Panc1 (cell line): ENCODE data around the gene RASA3. TPM values are rescaled to one million over a fixed set of nuclear protein-coding genes. Genes with fewer than 3 reads are reported as not detected.

Experiments used
- ATAC-seq: fragments of 200-7000 bp; cut with Tn5 transposase; 2 replicates; pipeline ENCODE4 v1.9.1; 2020; ENCODE audit warnings: mild to moderate bottlenecking, moderate library complexity
- BruUV-seq: library from RNA; stranded (reverse); fragments of 400-500 nt; replicated peaks from 2 replicates; lab custom pipeline; 2021; lab: Mats Ljungman, UMichigan
- CTCF ChIA-PET: fragments of 300-600 bp; sonication (Branson Sonifier 250); formaldehyde crosslinking; loops from one replicate; lab custom pipeline; 2022; ENCODE audit warnings: antibody characterized with exemption; lab: Charles Lee
- POLR2A ChIA-PET: fragments of 300-600 bp; sonication (Branson Sonifier 250); formaldehyde crosslinking; loops from one replicate; lab custom pipeline; 2022; ENCODE audit warnings: antibody characterized with exemption; lab: Charles Lee
- DNase-seq: peaks from one replicate; pipeline ENCODE4 v3.0.0-alpha.2; 2010; ENCODE audit warnings: low read depth, low spot score
- H3K27ac ChIP-seq: 2 replicates; pipeline ENCODE4 v1.5.1; 2011; ENCODE audit warnings: mild to moderate bottlenecking, low read length, inconsistent platforms
- H3K27me3 ChIP-seq: fragments of 200-500 bp; sonication (Bioruptor generic); 2 replicates; pipeline ENCODE4 v1.6.0; 2014; ENCODE audit warnings: low read length, inconsistent platforms; ENCODE audit not compliant: control insufficient read depth, insufficient read depth
- H3K36me3 ChIP-seq: fragments of 200-500 bp; sonication (Bioruptor generic); 2 replicates; pipeline ENCODE4 v1.5.1; 2014; ENCODE audit warnings: inconsistent platforms, mild to moderate bottlenecking, low read length, moderate library complexity; ENCODE audit not compliant: control insufficient read depth, insufficient read depth
- H3K4me1 ChIP-seq: 2 replicates; pipeline ENCODE4 v1.5.1; 2011; ENCODE audit warnings: inconsistent platforms, mild to moderate bottlenecking, low read length, moderate library complexity; ENCODE audit not compliant: control insufficient read depth, insufficient read depth
- H3K4me3 ChIP-seq, 2 experiments: 2 replicates each; pipeline ENCODE4 v1.5.1; 2011 to 2012; ENCODE audit warnings: low read depth in 2 of 2, low read length in 2 of 2, mild to moderate bottlenecking in 2 of 2, inconsistent platforms in 1 of 2, moderate library complexity in 1 of 2
- H3K9me3 ChIP-seq: fragments of 200-500 bp; sonication (Bioruptor generic); 2 replicates; pipeline ENCODE4 v1.5.1; 2014; ENCODE audit warnings: low read depth, mild to moderate bottlenecking, inconsistent platforms, low read length, moderate library complexity; ENCODE audit not compliant: control insufficient read depth, insufficient read depth
- POLR2AphosphoS5 ChIP-seq: IDR thresholded peaks from 2 replicates; pipeline ENCODE4 v1.6.1; 2012; ENCODE audit warnings: mild to moderate bottlenecking, low read depth, low read length, moderate library complexity
- SIN3A ChIP-seq: IDR thresholded peaks from 2 replicates; pipeline ENCODE4 v1.6.1; 2012; ENCODE audit warnings: low read depth, mild to moderate bottlenecking, low read length, moderate library complexity, borderline replicate concordance; ENCODE audit not compliant: insufficient read depth
- TCF7L2 ChIP-seq: IDR thresholded peaks from 2 replicates; pipeline ENCODE4 v1.6.1; 2011; ENCODE audit warnings: mild to moderate bottlenecking, low read depth, low read length, inconsistent platforms
- in situ Hi-C: cut with HindIII; loops from 2 replicates; pipeline ENCODE4 v1.10.0; 2016; ENCODE audit warnings: low sequenced_read_pairs, low pct_unique_long_range_greater_than_20kb
- intact Hi-C: fragments of 100-400 bp; cut with micrococcal nuclease; formaldehyde crosslinking; loops from one replicate; pipeline ENCODE4 v1.10.0; 2022; ENCODE audit not compliant: unreplicated experiment
- total RNA-seq: library from RNA; stranded (reverse); gene quantifications from one replicate; pipeline ENCODE4 v1.2.1, GENCODE V29; 2021; ENCODE audit not compliant: unreplicated experiment
- TF ChIP-seq, protein P1 (sequence below), 2 experiments: IDR thresholded peaks; 2 replicates each; pipeline ENCODE4 v1.6.1; 2011 to 2012; ENCODE audit warnings: low read depth in 2 of 2, control low read depth in 1 of 2, low read length in 1 of 2, mild to moderate bottlenecking in 1 of 2, moderate library complexity in 1 of 2; ENCODE audit not compliant: insufficient read depth in 1 of 2
- TF ChIP-seq, protein P2 (sequence below): fragments of 450-650 bp; IDR thresholded peaks from 2 replicates; pipeline ENCODE4 v1.5.1; 2017; ENCODE audit warnings: mild to moderate bottlenecking

The RASA3 gene
- total RNA-seq, 1 experiment from 2014 or later = 33.7 TPM

DNA sequence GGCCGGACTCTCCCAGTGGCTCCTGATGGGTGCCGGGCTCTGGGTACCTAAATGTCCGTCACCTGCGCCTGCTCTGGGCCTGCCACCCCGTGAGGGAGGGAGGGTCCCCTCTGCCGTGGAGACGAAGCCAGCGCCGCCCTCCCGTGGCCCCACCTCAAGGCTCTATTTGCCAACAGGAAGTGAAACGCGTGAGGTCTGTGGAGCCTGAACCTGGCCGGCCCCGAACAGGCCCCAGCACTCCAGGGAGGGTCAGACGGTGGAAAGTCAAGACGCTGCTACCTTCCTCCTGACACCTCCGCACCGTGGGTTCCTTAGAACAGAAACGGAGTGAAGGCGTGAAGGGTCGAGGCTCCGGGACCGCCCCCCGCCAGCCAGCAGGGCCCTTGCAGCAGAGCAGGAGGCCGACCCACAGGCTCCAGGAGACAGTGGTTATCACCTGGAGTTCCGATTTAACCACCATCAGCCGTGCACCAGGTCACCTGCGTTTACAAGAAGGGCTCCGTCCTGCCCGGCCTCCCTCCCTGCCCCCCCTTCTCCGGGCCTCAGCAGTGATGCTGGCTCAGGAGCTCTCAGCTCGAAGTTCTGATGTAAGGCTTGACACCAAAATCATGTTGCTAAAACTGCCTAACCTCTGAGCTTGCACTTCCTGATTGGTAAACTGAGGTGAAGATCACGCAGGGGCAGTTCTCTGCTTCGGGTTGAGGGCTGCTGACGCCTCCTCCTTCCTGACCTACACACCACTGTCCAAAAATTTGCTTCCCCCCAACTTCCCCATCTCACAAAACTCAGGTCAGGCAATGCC lies 107.6 kb downstream of the RASA3 start:
- TF ChIP-seq POLR2AphosphoS5 = no peak
- TF ChIP-seq TCF7L2 = no peak
- no peak for TF ChIP-seq SIN3A
- TF ChIP-seq, protein P1, sequence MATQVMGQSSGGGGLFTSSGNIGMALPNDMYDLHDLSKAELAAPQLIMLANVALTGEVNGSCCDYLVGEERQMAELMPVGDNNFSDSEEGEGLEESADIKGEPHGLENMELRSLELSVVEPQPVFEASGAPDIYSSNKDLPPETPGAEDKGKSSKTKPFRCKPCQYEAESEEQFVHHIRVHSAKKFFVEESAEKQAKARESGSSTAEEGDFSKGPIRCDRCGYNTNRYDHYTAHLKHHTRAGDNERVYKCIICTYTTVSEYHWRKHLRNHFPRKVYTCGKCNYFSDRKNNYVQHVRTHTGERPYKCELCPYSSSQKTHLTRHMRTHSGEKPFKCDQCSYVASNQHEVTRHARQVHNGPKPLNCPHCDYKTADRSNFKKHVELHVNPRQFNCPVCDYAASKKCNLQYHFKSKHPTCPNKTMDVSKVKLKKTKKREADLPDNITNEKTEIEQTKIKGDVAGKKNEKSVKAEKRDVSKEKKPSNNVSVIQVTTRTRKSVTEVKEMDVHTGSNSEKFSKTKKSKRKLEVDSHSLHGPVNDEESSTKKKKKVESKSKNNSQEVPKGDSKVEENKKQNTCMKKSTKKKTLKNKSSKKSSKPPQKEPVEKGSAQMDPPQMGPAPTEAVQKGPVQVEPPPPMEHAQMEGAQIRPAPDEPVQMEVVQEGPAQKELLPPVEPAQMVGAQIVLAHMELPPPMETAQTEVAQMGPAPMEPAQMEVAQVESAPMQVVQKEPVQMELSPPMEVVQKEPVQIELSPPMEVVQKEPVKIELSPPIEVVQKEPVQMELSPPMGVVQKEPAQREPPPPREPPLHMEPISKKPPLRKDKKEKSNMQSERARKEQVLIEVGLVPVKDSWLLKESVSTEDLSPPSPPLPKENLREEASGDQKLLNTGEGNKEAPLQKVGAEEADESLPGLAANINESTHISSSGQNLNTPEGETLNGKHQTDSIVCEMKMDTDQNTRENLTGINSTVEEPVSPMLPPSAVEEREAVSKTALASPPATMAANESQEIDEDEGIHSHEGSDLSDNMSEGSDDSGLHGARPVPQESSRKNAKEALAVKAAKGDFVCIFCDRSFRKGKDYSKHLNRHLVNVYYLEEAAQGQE (IDR thresholded peaks at IDR 0.05; ENCODE audit: insufficient read depth in 1 of 2, low read depth in 2 of 2, low read length in 1 of 2) = no peak
- TF ChIP-seq, protein P2, sequence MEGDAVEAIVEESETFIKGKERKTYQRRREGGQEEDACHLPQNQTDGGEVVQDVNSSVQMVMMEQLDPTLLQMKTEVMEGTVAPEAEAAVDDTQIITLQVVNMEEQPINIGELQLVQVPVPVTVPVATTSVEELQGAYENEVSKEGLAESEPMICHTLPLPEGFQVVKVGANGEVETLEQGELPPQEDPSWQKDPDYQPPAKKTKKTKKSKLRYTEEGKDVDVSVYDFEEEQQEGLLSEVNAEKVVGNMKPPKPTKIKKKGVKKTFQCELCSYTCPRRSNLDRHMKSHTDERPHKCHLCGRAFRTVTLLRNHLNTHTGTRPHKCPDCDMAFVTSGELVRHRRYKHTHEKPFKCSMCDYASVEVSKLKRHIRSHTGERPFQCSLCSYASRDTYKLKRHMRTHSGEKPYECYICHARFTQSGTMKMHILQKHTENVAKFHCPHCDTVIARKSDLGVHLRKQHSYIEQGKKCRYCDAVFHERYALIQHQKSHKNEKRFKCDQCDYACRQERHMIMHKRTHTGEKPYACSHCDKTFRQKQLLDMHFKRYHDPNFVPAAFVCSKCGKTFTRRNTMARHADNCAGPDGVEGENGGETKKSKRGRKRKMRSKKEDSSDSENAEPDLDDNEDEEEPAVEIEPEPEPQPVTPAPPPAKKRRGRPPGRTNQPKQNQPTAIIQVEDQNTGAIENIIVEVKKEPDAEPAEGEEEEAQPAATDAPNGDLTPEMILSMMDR = no peak

DNA sequence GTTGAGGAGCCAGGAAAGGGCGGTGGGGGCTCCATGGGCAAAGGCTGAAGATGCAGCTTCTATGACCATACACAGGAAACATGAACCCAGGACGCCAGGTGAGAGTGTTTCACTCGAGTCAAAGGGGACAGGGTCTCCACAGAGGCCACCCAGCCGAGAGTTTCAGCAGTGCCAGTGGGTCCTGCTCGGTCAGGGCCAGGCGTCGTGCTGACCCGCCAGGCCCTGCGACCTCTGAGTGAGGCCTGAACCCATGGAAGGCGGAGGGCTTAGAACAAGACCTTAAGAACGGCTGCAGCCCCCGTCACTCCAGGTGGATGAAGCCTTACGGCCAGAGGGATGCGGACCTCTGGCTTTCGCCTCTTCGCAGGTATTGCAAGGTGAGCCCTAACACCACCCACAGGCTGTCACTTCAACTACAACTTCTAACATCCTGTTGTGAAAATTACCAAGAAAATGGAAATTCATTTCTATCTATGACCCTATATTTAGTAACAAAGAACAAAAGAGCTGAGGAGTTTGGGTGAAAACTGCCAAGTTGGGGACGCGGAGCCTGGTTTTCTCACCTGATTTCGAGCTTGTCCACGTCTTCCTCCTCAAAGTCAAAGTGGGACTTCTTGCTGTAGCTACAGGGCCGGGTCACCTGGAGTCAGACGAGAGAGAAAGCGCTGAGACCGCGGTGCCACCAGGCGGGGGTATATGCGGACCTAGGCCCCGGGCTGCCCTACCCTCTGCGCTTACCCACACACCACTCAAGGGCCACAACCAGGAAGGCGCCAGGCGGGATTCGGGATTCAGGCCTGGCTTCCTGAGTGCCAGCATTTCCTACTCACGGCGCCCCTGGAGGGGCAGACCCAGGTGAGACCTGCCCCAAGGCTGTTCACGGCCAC lies 108.5 kb downstream of the RASA3 start:
- no peak overlapping the region for H3K4me3 ChIP-seq
- POLR2A ChIA-PET = no interaction called here
- H3K9me3 ChIP-seq = no peaks in the 10 kb centered on the region
- no peak for DNase-seq
- peaks cover 5% of the 10 kb centered on the region; the same call in 1 of the 2 replicates for H3K36me3 ChIP-seq
- no peaks in the 10 kb centered on the region for H3K27me3 ChIP-seq
- no peak for ATAC-seq
- intact Hi-C loops (no loop called here), in situ Hi-C loops (no loop called here)
- H3K27ac ChIP-seq = no peak overlapping the region
- CTCF ChIA-PET = no interaction called here
- no TSS peak for BruUV-seq
- H3K4me1 ChIP-seq = no peaks in the 10 kb centered on the region
- TF ChIP-seq POLR2AphosphoS5 (no peak), TCF7L2 (no peak), SIN3A (no peak)
- TF ChIP-seq, protein P2 = no peak
- TF ChIP-seq, protein P1 (IDR thresholded peaks at IDR 0.05; ENCODE audit: insufficient read depth in 1 of 2, low read depth in 2 of 2, low read length in 1 of 2) = no peak

More for the DNA sequence above, 107.6 kb downstream of the RASA3 start:
- DNase-seq = no peak
- no peak for ATAC-seq
- Histone ChIP-seq H3K4me3 (no peak overlapping the region), H3K27ac (no peak overlapping the region), H3K27me3 (no peaks in the 10 kb centered on the region), H3K36me3 (peaks cover 5% of the 10 kb centered on the region; the same call in 1 of the 2 replicates), H3K4me1 (no peaks in the 10 kb centered on the region), H3K9me3 (no peaks in the 10 kb centered on the region)
- in situ Hi-C loops (no loop called here), intact Hi-C loops (no loop called here)
- CTCF ChIA-PET = no interaction called here
- POLR2A ChIA-PET = no interaction called here
- no TSS peak for BruUV-seq
